Brain pericyte (primary cell): Measurements from ENCODE around the gene SEPTIN10.
A peak's percentile ranks its signal among the peaks of the same experiment; 100 is the strongest.
"Not testable (repeated sequence)": the region's sequence is repeated elsewhere in the genome, so short reads cannot be mapped to it uniquely, and the experiment has no call there.

Experiments used
- DNase-seq: peaks from one replicate; pipeline ENCODE4 v3.0.0-alpha.2; 2012; ENCODE audit warnings: low read depth, low spot score

Gene SEPTIN10

DNA sequence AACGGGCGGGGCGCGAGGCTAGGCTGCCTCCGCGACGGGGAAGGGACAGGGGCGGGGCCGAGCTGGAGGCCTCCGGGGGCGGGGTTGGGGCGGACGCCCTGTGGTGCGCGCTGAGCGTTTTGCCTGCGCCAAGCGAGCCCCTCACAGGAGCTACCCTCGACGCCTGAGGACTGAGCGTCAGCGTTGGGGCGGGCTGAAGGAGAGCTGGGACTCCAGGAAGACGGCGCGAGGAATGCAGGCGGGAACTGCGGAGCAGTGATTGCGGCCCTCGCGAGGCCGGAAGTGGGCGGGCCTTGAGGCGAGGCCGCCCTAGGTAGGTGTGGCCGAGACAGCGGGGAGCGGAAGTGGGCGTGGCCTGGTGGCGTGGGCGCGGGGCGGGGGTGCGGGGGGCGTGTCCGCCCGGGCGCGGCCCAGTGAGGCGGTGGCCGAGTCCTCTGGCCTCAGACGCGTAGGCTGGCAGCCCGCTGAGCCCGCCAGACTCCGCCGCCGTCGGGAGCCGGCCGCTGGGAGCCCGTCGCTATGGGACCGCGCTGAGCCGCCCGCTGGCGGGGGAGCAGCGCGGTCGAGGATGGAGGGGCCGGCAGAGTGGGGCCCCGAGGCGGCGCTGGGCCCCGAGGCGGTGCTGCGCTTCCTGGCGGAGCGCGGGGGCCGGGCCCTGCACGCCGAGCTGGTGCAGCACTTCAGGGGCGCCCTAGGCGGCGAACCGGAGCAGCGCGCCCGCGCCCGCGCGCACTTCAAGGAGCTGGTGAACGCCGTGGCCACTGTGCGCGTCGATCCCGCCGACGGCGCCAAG, at the start of gene SEPTIN10, which contains the start of gene SOWAHC:
Gene SEPTIN10 (minus strand): TSS at position 45 of the 793 bp plus-strand sequence. CDS start 139 bp downstream, outside the sequence.
Gene SOWAHC (plus strand): TSS at position 443 of the 793 bp plus-strand sequence. CDS start 126 bp downstream, at position 569.
- peak; percentile 96 for DNase-seq

DNA sequence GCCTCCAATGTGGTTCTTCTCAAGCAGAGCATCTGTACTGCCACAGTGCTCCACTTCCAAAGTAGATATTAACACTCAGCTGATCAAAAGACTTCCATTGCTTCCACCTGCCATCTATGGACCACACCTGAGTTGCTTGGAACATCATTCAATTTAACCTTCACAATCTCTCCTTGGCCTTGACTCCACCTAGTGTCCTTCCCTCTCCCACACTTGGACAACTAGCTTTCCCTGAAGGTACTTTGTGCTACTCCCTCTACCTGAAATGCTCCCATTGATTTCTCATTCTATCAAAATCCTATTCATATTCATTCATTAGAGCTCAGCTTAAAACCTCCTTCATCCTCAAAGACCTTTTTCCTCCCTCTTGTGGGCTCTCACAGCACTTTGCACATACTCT, 49.1 kb upstream of the SEPTIN10 start:
- no peak for DNase-seq

DNA sequence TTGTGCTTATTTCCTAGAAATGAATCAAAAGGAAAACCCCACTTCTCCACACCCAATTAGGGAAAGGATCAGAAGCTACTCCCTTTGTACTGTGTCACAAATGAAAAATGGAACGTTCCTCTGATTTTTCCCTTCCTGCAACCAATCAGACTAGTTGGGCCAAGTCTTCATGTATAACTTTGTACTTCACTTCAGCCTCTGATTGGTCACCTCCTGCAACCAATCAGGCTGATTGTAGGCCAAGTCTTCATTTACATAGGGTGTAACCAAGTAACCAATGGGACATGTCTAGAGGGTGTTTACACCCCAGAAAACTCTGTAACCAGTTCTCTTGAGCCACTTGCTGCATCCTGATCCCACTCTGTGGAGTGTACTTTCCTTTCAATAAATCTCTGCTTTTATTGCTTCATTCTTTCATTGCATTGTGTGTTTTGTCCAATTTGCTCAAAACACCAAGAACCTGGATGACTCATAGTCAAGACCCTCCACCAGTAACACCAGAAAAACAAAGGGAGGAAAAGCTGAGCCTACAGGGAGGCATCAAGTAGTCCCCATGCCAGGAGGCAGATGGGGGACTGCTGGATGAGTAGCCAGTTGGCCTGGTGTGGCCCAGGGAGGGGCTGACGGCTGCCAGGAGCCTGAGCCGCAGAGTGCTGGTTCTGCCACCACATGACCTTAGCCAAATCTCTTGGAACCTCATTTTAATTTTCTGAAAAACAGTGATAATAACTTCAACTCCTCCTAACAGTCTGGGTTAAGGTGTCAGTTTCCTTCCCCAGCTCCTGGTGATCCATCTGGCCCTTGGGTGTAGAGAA, 46.5 kb upstream of the SEPTIN10 start:
- DNase-seq, result no peak

DNA sequence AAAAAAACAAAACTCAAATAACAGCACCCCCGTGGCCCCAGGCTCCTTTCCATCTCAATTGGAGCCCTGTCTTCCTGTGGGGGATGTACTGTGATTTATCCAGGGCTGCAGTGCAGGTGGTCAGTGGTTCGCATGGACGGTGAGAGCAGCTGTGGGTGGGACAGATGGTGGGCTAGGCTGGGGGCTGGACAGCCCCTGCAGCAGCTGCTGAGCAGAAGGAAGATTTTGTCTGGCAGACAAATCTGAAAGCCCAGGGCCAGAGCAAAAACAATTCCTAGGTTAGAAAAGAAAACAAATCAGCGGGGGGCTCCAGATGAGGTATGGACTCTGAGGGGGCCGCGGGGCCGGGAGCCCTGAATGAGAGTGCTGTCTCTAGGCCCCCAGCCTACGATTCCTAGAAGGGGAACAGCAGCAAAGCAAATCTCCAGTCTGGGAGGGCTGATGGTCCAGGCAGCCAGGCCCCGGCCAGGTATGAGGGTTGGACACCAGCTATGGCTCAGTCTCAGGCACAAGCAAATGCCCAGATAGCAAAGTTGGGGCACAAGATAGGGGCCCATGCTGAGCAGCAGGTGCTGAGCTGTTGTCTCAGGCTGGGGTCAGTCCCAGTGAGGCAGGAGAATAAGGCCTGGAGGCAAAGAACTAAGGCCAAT, 45.8 kb upstream of the SEPTIN10 start:
- no peak for DNase-seq

DNA sequence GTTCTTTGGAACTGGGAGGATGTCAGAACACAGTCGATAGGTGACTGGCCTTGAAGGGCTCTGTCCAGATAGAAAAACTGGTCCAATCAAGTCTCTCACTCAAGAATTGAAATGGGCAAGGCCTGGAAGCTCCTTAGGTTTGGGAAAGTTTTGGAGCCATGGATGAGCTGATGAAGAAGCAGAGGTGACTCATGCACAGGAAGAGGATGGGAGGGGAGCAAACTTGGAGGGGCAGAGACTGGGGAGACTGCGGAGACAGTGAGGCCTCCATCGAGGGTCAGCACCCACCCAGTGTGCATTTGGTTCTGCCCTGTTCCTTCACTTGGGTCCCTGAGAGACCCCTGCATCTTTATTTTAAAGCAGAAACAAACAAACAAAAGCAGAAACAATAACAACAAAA, 41.5 kb upstream of the SEPTIN10 start:
- DNase-seq, result no peak

DNA sequence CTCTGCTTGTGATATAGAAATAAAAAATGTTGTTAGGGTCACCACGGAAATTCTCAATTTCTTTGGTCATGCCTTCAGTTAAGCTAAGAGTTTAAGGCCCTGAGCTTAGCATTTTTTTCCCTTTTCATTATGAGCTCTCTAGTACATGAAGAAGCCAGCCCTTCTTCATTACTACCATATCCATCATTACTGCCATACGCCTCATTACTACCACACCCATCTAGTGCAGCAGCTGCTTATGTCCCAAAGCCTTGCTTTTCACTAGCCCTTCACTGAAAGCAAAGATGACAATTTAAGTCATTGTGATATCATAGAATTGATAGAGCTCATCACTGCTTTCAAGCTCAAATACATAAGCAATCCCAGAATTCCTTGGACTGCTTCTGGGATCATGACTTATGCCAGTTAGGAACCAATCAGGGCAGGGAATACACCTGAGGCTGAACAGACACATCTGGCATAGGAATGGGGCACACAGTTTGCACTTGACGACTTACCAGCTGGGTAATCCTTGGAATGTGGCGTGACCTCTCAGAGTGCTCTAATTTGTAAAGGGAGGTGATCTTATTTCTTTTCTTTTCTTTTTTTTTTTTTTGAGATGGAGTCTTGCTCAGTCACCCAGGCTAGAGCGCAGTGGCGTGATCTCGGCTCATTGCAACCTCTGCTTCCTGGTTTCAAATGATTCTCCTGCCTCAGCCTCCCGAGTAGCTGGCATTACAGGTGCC, 40.7 kb upstream of the SEPTIN10 start:
- no peak for DNase-seq

DNA sequence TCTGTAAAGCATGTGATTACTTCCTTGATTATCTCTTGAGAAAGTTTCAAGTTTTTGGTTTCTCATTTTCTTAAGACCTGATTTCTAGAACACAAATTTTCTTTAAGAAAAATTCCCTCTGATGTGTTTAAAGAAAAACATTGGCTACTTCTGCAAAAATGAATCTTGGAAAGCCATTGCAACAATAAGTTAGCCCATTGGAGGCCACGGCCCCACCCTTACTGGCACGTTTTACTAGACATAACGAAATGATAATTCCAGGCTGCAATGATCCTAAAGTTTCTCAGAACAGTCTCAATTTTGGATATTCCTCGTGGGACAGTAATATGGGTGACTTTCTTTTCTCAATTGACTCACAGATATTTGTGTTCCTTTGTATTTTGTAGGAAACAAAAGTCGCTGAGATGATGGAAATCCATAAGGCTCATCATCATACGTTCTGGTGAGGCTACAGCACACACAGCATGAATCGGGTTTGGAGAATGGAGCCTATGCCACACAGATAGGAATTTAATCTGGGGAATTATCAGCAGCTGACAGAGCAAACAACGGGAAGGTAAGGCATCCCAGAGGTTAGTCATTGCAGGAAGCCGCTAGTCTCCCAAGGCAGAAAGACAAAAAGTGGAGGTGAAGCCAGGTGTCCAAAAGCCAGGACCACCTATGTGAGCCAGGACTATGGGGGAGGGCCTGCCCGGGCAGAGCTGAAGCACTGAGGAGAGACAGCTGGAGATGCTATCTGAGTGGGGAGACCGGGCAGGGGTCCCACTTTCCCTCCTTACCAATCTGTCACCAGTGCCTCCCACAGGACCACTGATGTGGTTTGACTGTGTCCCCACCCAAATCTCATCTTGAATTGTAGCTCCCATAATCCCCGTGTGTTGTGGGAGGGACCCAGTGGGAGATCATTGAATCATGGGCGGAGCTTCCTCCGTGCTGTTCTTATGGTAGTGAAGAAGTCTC, 36.2 kb upstream of the SEPTIN10 start:
- DNase-seq, result no peak

DNA sequence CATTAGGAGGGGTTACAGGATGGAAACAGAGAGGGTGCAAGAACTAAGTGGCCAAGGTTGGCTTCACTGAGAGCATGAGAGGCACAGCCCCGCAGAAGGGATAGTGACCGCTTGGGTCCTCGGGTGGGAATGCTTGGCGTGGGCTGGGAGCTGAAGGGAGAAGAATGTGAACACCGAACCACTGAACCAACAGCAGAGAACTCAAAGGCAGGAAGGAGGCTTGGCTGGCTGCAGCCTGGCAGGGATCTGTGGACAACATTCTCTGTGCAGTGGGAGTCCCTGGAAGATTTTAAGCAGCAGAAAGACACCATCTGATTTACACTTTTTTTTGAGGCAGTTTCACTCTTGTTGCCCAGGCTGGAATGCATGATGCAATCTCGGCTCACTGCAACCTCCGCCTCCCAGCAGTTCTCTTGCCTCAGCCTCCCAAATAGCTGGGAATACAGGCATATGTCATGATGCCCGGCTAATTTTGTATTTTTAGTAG, 34.3 kb upstream of the SEPTIN10 start:
- DNase-seq, result no peak

DNA sequence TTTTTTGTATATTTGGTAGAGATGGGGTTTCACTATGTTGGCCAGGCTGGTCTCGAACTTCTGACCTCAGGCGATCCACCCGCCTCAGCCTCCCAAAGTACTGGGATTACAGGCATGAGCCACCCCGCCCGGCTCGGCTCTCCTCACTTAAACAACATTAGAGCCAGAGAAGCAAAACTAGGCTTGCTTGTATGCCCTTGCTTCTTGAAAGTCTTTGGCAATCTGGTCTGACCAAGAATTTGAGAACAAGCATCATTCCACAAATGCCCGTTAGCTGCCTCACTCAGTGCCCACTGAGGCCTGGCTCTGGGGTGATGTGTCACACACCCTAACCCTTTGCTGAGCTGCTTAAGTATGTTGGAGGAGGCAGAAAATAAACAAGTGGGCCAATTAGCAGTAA, 33.9 kb upstream of the SEPTIN10 start:
- DNase-seq, result no peak

DNA sequence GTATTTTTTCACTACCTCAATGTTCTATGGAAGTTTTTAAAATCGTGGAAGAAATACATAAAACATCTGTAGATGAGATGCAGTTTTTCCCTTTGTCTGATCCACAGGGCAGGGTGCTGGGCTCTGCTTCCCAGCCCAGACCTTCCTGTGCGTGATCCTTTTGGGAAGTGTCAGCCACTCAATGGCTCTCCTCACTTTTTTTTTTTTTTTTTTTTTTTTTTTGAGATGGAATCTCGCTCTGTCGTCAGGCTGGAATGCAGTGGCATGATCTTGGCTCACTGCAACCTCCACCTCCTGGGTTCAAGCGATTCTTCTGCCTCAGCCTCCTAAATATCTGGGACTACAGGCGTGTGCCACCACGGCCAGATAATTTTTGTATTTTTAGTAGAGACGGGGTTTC, 33.2 kb upstream of the SEPTIN10 start:
- no peak for DNase-seq

DNA sequence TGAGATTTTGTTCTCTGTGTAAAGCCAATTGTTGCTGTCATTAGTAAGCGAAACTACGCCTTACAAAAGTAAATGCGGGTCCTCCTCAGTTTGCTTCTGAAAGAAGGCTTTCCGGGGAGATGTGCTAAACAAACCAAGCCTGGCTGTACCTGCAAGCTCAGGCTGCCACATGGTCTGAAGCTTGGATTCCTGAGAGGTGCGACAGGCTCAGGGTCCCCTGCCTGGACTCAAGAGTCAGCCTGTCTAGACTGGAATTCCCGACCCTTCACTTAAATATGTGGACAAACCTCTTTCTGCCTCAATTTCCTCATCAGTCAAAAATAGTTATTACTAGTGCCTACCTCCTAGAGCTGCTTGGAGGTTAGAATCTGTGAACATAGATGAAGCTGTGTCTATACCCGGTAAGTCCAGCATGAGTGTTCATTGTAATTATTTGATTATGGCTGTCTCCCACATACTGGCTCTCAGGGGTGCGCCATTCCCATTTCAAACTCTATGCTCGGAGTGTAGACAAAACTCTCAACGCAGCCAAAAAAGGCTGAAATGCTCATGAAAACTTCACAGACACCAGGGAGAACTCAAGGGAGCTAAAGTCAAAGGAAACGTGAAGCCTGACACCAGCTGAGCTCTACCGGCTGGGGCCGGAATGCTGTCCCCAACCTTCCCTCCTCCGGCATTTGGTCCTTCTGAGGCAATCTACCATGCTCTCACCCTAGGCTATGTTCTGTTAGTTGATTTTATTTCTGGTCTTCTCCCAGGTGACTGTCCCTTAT, 31.8 kb upstream of the SEPTIN10 start:
- no peak for DNase-seq

DNA sequence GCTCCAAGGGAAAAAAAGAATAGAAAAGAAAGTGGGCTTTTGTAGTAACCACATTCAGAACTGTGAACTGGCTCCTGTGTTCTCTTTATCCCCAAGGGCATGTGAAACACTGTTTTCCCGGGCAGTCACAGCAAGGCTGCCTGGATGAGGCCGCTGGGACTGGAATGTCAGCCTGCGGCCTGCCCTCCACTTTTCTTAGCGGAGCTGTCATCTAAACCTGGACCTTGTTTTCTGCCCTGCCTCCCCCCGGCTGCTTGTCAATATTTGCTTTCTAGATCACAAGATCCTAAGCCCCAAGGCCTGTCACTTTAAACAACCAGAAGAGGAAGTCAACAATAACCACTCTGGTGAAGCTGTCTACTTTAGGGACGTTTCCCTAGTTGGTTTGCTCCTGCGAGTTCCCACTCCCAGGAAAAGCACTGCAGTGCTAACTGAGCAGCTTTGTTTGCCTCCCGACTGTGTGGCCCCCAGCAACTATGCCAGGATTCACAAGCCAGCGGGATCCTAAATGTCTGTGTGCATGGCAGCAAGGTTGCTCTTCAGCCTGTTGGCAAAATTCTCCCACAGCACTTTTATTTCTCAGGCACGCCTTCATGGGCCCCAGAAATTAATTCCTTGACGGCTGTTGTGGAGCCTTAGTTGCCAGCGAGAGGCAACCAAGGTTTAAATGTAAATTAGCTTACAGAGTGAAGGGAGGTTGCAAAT, 31.0 kb upstream of the SEPTIN10 start:
- no peak for DNase-seq

DNA sequence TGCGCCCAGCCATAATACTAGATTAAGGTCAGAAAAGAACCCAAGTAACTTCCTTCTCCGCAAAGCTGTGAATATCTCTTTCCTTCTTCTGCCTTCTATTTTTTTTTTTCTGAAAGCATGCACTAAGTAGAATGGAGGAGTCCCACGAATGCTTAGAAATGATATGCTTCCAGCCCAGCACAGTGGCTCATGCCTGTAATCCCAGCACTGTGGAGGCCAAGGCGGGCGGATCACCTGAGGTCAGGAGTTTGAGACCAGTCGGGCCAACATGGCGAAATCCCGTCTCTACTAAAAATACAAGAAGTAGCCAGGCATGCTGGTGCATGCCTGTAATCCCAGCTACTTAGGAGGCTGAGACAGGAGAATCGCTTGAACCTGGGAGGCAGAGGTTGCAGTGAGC, 26.2 kb upstream of the SEPTIN10 start:
- DNase-seq, result not testable (repeated sequence)

DNA sequence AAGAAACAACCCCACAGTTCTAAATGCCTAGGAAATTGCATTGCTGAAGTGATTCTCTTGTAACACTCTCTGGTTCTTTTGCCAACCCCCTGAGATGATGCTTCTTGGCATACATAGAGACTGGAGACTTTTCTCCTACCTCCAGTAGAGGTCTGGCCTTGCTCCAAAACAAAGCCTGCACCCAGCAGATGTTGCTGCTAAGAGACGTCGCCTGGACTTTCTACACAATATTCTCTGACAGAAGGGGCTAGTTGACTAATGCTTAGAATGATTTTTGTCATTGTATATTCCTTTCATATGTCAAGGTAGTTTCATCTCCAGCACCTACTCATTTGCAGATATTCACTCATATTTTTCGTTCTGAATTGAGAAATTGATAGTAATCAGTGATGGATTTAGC, 25.0 kb upstream of the SEPTIN10 start:
- peak; percentile 51 for DNase-seq

DNA sequence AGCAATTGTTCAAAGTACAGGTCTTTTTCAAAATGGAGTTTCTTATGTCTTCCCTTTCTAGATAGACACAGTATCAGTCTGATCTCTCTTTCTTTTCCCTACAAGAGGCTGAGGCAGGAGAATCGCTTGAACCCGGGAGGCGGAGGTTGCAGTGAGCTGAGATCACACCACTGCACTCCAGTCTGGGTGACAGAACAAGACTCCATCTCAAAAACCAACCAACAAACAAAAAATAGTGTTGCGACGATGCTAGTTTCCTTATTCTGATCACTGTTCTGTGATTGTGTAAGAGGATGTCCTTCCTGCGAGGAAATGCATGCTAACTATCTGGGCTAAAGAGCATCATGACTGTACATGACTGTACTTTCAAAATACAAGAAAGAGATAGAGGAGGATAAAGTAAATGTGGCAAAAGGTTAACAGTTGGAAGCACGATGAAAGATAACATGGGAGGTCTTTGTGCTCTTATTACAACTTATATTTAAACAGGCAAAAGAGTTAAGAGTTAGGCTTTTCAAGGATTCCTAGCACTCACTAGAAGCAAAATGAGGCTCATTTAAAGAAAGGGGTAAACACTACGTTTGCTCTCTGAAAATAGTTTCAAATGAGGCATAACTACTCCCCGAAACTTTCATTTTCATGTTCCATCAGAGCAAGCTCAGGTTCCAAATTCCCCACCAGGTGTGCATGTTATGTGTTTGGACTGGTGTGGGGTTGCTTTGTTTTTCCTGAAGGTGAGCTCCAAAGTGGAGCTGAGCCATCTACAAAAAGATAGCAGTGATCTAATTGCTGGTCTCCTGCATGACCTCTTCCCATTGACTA, 24.2 kb upstream of the SEPTIN10 start:
- DNase-seq, result no peak

DNA sequence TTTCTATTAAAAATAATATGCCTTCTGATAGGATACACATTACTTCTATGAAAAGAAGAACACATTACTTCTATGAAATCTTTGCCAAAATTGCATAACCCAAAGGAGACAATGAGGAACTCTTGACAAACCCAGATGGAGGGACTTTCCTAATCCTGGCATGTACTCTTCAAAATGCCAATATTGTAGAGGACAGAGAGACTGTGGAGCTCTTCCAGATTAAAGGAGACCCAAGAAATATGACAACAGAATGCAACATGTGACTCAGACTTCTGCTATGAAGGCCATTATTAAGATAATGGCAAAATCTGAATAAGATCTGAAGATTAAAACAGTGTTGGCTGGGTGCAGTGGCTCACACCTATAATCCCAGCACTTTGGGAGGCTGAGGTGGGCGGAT, 22.6 kb upstream of the SEPTIN10 start:
- DNase-seq, result no peak

DNA sequence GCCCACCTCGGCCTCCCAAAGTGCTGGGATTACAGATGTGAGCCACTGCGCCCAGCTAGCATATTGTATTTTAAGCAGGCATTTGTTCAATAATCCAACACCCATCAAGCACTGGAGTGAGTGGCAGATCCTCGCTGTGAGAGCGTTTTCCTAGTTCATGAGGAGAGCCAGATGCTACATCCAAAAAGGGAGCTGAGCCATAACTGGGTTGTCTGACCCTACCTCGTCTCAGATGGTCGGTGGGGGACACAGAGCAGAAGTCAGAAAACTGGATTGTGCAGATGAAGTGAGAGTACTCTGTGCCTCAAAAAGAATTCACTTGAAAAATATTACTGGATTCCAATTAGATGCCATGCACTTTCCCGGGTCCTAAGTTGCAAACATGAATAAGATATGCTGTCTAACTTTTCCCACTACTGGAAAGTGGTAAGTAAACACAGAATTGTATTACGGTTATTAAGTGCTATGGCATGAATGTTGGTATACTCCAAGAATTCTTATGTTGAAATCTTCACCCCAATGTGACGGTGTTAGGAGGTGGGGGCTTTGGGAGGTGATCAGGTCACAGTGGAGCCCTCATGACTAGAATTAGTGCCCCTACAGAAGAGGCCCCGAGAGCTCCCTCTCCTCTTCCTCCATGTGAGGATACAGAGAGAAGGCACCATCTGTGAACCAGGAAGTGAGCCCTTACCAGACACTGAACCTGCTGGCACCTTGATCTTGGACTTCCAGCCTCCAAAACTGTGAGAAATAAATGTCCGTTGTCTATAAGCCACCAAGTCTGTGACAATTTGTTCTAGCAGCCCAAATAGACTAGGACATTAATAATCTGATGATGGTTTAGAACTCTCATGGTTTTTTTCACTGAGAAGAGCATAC, 21.9 kb upstream of the SEPTIN10 start:
- no peak for DNase-seq
